Measurements from ENCODE around the gene TP53TG5. TPM values are rescaled to one million over a fixed set of nuclear protein-coding genes. Genes with fewer than 3 reads are reported as not detected.

The TP53TG5 gene
- total RNA-seq, 1 donor from 2014 or later: not detected

DNA sequence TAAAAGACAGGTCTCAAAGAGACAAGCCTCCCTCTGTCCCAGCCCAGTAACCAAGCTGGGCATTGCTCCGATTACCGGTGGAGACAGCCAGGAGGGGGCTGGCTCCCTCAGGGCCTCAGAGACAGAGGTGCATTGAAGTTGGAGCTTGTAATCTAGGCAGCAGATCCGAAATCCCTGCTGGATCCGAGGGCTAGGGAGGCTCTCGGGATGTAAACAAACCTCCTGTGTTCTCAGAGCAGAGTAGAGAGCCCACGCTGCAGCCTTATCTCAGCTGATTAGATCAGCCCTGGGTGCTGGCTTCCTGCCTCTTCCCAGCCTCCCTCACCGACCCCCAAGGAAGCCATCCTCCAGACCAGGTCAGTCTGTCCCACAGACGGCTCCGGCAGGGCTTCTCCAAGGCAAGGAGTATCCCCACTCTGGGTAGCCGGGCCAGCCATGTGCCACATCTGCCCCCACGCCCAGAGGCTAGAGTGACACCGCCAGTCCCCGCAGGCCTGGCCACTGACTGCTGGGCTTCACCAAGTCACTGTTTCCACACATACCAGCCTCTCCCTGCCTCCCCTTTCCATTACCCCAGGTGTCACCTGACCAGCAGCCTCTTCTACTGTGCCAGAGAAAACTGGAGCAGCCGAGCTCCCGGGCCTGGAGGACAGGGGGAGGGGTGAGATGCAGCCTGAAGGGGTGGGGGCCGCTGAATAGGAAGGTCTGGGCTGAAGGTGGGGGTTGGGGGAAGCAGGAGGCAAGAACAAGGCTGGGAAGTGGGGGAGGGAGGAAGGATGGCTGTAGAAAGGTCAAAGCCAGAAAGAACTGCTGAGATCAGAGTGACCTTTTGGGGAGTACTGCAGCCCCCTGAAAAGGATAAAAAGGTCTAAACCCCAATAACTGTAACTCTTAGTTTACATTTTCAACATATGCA is 35.9 kb downstream of the TP53TG5 start:
- no peaks in the 10 kb centered on the region for H3K27me3 ChIP-seq (ENCODE audit: control insufficient read depth in 3 of 3, insufficient read depth in 3 of 3, low read length in 3 of 3)
- peaks cover 4 to 9% (median 5%) of the 10 kb centered on the region in 3 donors for H3K36me3 ChIP-seq (ENCODE audit: control insufficient read depth in 3 of 3, insufficient read depth in 3 of 3, low read length in 3 of 3)
- H3K4me1 ChIP-seq (ENCODE audit: control insufficient read depth in 3 of 3, insufficient read depth in 3 of 3, low read length in 3 of 3): peaks cover 93 to 99% (median 98%) of the 10 kb centered on the region in 3 donors
- no peaks in the 10 kb centered on the region for H3K9me3 ChIP-seq (ENCODE audit: control insufficient read depth in 3 of 3, low read length in 3 of 3)
- H3K27ac ChIP-seq (ENCODE audit: low read depth, low read length): peak overlapping the region; percentile 96
- peak overlapping the region; percentile 56 to 87 (median 60) for H3K4me3 ChIP-seq (ENCODE audit: low read length in 3 of 3)
- peak overlapping the region; percentile 84 to 98 (median 97) for H3K9ac ChIP-seq (ENCODE audit: low read depth in 1 of 3, low read length in 3 of 3)

GRCh38 chr20:45341579-45341938 is 36.6 kb downstream of the TP53TG5 start:
- Histone ChIP-seq H3K4me1 (ENCODE audit: control insufficient read depth in 3 of 3, insufficient read depth in 3 of 3, low read length in 3 of 3) (peaks cover 98 to 99% (median 98%) of the 10 kb centered on the region in 3 donors), H3K36me3 (ENCODE audit: control insufficient read depth in 3 of 3, insufficient read depth in 3 of 3, low read length in 3 of 3) (peaks cover 4 to 7% (median 5%) of the 10 kb centered on the region in 3 donors), H3K27me3 (ENCODE audit: control insufficient read depth in 3 of 3, insufficient read depth in 3 of 3, low read length in 3 of 3) (no peaks in the 10 kb centered on the region), H3K27ac (ENCODE audit: low read depth, low read length) (peak overlapping the region; percentile 96), H3K9ac (ENCODE audit: low read depth in 1 of 3, low read length in 3 of 3) (peak overlapping the region; percentile 72 to 98 (median 84)), H3K9me3 (ENCODE audit: control insufficient read depth in 3 of 3, low read length in 3 of 3) (no peaks in the 10 kb centered on the region), H3K4me3 (ENCODE audit: low read length in 3 of 3) (peak overlapping the region; percentile 56 to 68 (median 60))

DNA sequence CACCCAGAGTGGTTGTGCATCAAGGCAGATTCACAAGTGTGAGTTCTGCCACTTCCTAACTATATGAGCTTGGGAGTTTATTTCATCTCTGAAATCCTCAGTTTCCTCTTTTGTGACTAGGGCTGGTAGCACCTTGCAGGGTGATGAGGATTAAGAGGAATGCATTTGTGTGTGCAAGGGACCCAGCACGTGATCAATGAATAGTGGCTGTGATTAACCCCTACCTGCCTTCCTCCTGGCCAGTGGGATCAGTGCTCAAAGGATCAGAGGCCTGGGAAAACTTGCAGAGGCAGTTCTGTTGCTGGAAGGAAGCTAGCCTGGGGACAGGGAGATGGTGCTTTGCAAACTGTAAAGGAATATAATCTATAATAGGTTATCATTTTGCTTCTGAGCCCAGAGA is 37.2 kb downstream of the TP53TG5 start:
- Histone ChIP-seq H3K4me3 (ENCODE audit: low read length in 3 of 3) (peak overlapping the region; percentile 1 to 45 (median 13)), H3K4me1 (ENCODE audit: control insufficient read depth in 3 of 3, insufficient read depth in 3 of 3, low read length in 3 of 3) (peaks cover 95 to 98% (median 95%) of the 10 kb centered on the region in 3 donors), H3K27ac (ENCODE audit: low read depth, low read length) (peak overlapping the region; percentile 96)

GRCh38 chr20:45340236-45340847 is 37.8 kb downstream of the TP53TG5 start:
- peak overlapping the region; percentile 96 for H3K27ac ChIP-seq (ENCODE audit: low read depth, low read length)
- H3K27me3 ChIP-seq (ENCODE audit: control insufficient read depth in 3 of 3, insufficient read depth in 3 of 3, low read length in 3 of 3): no peaks in the 10 kb centered on the region
- H3K9ac ChIP-seq (ENCODE audit: low read depth in 1 of 3, low read length in 3 of 3): peak overlapping the region; percentile 20 to 98 (median 72)
- H3K9me3 ChIP-seq (ENCODE audit: control insufficient read depth in 3 of 3, low read length in 3 of 3): no peaks in the 10 kb centered on the region
- peaks cover 7 to 11% (median 8%) of the 10 kb centered on the region in 3 donors for H3K36me3 ChIP-seq (ENCODE audit: control insufficient read depth in 3 of 3, insufficient read depth in 3 of 3, low read length in 3 of 3)
- H3K4me3 ChIP-seq (ENCODE audit: low read length in 3 of 3): peak overlapping the region in 1 of 3 donors; percentile 35
- H3K4me1 ChIP-seq (ENCODE audit: control insufficient read depth in 3 of 3, insufficient read depth in 3 of 3, low read length in 3 of 3): peaks cover 89 to 94% (median 89%) of the 10 kb centered on the region in 3 donors

More for the DNA sequence above, 37.2 kb downstream of the TP53TG5 start:
- H3K9ac ChIP-seq (ENCODE audit: low read depth in 1 of 3, low read length in 3 of 3): peak overlapping the region; percentile 72 to 98 (median 84)
- no peaks in the 10 kb centered on the region for H3K9me3 ChIP-seq (ENCODE audit: control insufficient read depth in 3 of 3, low read length in 3 of 3)
- H3K36me3 ChIP-seq (ENCODE audit: control insufficient read depth in 3 of 3, insufficient read depth in 3 of 3, low read length in 3 of 3): peaks cover 4 to 7% (median 5%) of the 10 kb centered on the region in 3 donors
- no peaks in the 10 kb centered on the region for H3K27me3 ChIP-seq (ENCODE audit: control insufficient read depth in 3 of 3, insufficient read depth in 3 of 3, low read length in 3 of 3)

DNA sequence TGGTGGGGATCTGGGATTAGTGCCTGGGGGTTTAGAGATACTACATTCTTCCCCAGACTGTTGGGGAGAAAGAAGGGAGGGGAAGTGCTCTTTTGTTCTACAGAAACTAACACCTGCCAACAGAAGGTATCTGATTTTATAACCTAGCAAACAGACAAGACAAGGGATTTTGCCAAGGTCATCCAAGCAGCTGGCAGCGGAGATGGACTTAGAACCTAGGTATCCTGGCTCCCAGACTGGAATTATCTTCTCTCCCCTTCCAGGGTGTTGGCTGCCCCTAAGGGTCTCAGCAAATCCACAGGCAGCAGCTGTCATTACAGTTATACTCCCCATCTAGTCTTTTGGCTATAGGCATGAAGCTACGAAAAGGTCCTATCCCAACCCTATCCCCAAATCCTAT is 38.3 kb downstream of the TP53TG5 start:
- peaks cover 83 to 89% (median 84%) of the 10 kb centered on the region in 3 donors for H3K4me1 ChIP-seq (ENCODE audit: control insufficient read depth in 3 of 3, insufficient read depth in 3 of 3, low read length in 3 of 3)
- peaks cover 10 to 14% (median 13%) of the 10 kb centered on the region in 3 donors for H3K36me3 ChIP-seq (ENCODE audit: control insufficient read depth in 3 of 3, insufficient read depth in 3 of 3, low read length in 3 of 3)
- H3K4me3 ChIP-seq (ENCODE audit: low read length in 3 of 3): peak overlapping the region in 1 of 3 donors; percentile 8
- H3K9me3 ChIP-seq (ENCODE audit: control insufficient read depth in 3 of 3, low read length in 3 of 3): no peaks in the 10 kb centered on the region
- H3K9ac ChIP-seq (ENCODE audit: low read depth in 1 of 3, low read length in 3 of 3): peak overlapping the region in 1 of 3 donors; percentile 65
- H3K27me3 ChIP-seq (ENCODE audit: control insufficient read depth in 3 of 3, insufficient read depth in 3 of 3, low read length in 3 of 3): no peaks in the 10 kb centered on the region
- peak overlapping the region; percentile 96 for H3K27ac ChIP-seq (ENCODE audit: low read depth, low read length)

DNA sequence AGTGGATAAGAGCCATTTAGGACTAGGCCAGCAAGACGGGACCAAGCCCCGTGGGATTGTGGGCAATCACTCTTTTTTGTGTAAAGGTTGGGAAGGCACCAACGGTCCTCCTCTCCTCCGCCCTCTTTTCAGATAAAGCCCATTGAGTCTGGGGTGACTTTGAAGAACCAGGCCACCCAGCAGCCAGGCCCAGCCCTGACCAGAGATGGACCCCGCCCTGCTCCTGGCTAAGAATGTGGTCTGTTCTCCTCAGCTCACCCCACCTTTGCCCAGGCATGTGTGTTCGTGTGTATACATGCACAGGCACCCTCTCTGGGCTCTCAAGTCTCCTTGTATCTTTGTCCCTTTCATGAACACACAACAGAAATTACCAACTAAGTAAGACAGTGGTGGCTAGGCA is 39.0 kb downstream of the TP53TG5 start:
- peaks cover 76 to 82% (median 77%) of the 10 kb centered on the region in 3 donors for H3K4me1 ChIP-seq (ENCODE audit: control insufficient read depth in 3 of 3, insufficient read depth in 3 of 3, low read length in 3 of 3)
- peak overlapping the region in 1 of 3 donors; percentile 41 for H3K4me3 ChIP-seq (ENCODE audit: low read length in 3 of 3)
- no peaks in the 10 kb centered on the region for H3K9me3 ChIP-seq (ENCODE audit: control insufficient read depth in 3 of 3, low read length in 3 of 3)
- no peaks in the 10 kb centered on the region for H3K27me3 ChIP-seq (ENCODE audit: control insufficient read depth in 3 of 3, insufficient read depth in 3 of 3, low read length in 3 of 3)
- H3K9ac ChIP-seq (ENCODE audit: low read depth in 1 of 3, low read length in 3 of 3): peak overlapping the region in 2 of 3 donors; percentile 60 to 74
- H3K36me3 ChIP-seq (ENCODE audit: control insufficient read depth in 3 of 3, insufficient read depth in 3 of 3, low read length in 3 of 3): peaks cover 12 to 16% (median 15%) of the 10 kb centered on the region in 3 donors
- H3K27ac ChIP-seq (ENCODE audit: low read depth, low read length): peak overlapping the region; percentile 96

DNA sequence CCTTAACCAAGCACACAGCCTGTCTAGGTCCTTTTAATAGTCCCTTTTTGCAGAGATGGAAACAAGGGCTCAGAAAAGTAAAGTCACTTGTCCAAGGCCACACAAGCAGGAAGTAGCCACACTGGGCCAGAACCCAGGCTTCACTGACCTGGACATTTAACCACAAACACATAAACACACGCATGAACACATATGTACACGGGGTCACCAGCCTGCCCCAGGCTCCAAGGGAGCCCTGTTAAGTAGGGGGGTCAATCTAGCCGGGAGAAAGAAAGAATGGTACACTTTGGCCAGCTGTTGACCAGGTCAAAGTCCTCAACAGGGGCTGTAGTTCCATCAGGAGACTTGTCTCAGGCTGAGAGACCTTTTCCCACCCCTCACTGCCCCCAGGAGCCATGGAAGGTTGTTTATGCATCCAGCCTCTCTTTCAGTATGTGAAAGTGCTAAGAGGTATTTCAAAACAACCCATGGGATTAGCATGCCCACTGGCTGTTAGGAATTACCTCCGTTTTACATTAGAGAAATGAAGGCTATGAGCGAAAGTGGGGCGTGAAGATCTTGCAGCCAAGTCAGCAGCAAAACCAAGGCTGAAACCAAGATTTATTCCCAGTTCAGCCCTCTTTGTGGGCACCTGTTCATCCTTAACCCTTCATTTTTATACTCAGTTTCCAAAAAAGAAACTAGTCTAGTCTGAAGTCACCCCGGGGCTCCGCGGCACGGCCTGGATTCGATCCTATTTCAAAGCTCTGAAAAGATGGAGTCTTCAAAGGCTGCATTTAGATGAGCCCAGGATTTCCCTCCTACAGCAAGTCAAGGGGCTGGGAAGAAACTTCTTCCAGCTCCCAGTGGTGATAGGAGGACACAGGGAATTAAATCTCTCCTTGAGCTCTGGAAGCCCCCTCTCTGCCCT is 39.7 kb downstream of the TP53TG5 start:
- Histone ChIP-seq H3K9me3 (ENCODE audit: control insufficient read depth in 3 of 3, low read length in 3 of 3) (no peaks in the 10 kb centered on the region), H3K4me3 (ENCODE audit: low read length in 3 of 3) (peak overlapping the region; percentile 15 to 41 (median 37)), H3K4me1 (ENCODE audit: control insufficient read depth in 3 of 3, insufficient read depth in 3 of 3, low read length in 3 of 3) (peaks cover 69 to 75% (median 70%) of the 10 kb centered on the region in 3 donors), H3K27me3 (ENCODE audit: control insufficient read depth in 3 of 3, insufficient read depth in 3 of 3, low read length in 3 of 3) (no peaks in the 10 kb centered on the region), H3K9ac (ENCODE audit: low read depth in 1 of 3, low read length in 3 of 3) (peak overlapping the region; percentile 51 to 74 (median 60)), H3K27ac (ENCODE audit: low read depth, low read length) (peak overlapping the region; percentile 96), H3K36me3 (ENCODE audit: control insufficient read depth in 3 of 3, insufficient read depth in 3 of 3, low read length in 3 of 3) (peaks cover 12 to 17% (median 16%) of the 10 kb centered on the region in 3 donors)

DNA sequence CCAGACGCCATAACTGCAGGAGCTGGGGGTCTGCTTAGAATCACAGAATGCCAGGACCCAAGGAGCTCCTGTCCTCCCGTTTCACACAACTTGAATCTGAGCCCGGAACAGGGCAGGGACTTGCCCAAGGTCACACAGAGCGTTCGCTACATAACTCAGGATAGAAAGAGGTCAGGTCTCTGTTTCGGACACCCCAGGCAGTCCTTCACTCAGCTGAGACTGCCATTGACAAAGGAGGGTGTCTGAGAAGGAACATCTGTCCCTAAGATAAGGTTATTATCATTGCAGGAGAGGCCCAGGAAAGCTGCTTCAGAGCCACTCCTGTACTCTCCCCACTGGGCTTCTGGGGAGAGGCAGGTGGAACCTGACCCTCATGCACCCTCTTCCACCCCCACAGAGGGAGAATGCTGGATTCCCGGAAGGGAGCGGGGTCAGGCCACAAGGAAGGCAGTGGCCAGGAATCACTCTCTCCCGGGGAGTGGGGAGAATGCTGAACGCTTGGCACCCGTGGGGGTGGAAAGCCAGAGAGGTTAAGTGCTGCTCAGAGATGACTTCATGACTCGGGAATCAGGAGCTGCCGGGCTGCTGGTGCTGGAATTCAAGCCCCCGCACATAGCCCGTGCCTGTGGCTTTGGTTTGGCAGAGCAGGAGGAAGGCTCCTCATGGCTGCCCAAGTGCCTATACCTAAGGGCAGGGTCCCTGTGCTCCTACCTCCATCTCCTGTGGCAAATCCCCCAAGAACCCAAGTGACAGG is 40.6 kb downstream of the TP53TG5 start:
- no peaks in the 10 kb centered on the region for H3K9me3 ChIP-seq (ENCODE audit: control insufficient read depth in 3 of 3, low read length in 3 of 3)
- peaks cover 61 to 66% (median 61%) of the 10 kb centered on the region in 3 donors for H3K4me1 ChIP-seq (ENCODE audit: control insufficient read depth in 3 of 3, insufficient read depth in 3 of 3, low read length in 3 of 3)
- no peaks in the 10 kb centered on the region for H3K27me3 ChIP-seq (ENCODE audit: control insufficient read depth in 3 of 3, insufficient read depth in 3 of 3, low read length in 3 of 3)
- H3K4me3 ChIP-seq (ENCODE audit: low read length in 3 of 3): peak overlapping the region; percentile 15 to 52 (median 37)
- H3K27ac ChIP-seq (ENCODE audit: low read depth, low read length): peak overlapping the region; percentile 96
- H3K9ac ChIP-seq (ENCODE audit: low read depth in 1 of 3, low read length in 3 of 3): peak overlapping the region; percentile 38 to 74 (median 58)
- H3K36me3 ChIP-seq (ENCODE audit: control insufficient read depth in 3 of 3, insufficient read depth in 3 of 3, low read length in 3 of 3): peaks cover 16 to 24% (median 22%) of the 10 kb centered on the region in 3 donors

Measured in skeletal muscle tissue (tissue), 4 donors.